ENCODE results near the gene CLRN1.

GRCh38 chr3:150913133-150913922 lies 59.2 kb downstream of the CLRN1 start:
- no peak for TF ChIP-seq CTCF (IDR thresholded peaks at IDR 0.05; ENCODE audit: insufficient read depth, low read length, poor library complexity, severe bottlenecking)
- no peak for TF ChIP-seq EZH2phosphoT487 (conservative IDR thresholded peaks at IDR 0.05; ENCODE audit: low read length)

All from SU-DHL-6 (cell line).